HG02642 (cell line): ENCODE results near the gene TIGD4.
A peak's percentile ranks its signal among the peaks of the same experiment; 100 is the strongest.
"Not testable (repeated sequence)": the region's sequence is repeated elsewhere in the genome, so short reads cannot be mapped to it uniquely, and the experiment has no call there.

ENCODE experiments used
- ATAC-seq: cut with Tn5 transposase; IDR thresholded peaks from one replicate; pipeline ENCODE4 v1.9.1; 2021; ENCODE audit warnings: mild to moderate bottlenecking; ENCODE audit not compliant: unreplicated experiment, poor library complexity

TIGD4 gene

GRCh38 chr4:152784490-152785350, 5.2 kb upstream of the TIGD4 start:
- ATAC-seq, result no peak

GRCh38 chr4:152780267-152780778, 793 bp upstream of the TIGD4 start:
- no peak for ATAC-seq

GRCh38 chr4:152778656-152779512, 646 bp downstream of the TIGD4 start:
- ATAC-seq, result no peak

GRCh38 chr4:152777488-152777887, 2.0 kb downstream of the TIGD4 start:
- no peak for ATAC-seq

- no peak for ATAC-seq
These were observed 3.2 kb downstream of the TIGD4 start for GRCh38 chr4:152776352-152776751.

- ATAC-seq, result no peak
These were observed 5.6 kb downstream of the TIGD4 start for GRCh38 chr4:152773953-152774352.

- no peak for ATAC-seq
These were observed 6.2 kb downstream of the TIGD4 start for GRCh38 chr4:152773339-152773738.

- peak; percentile 68 for ATAC-seq
These were observed 7.6 kb downstream of the TIGD4 start for GRCh38 chr4:152771741-152772533.

- not testable (repeated sequence) for ATAC-seq
These were observed 14.3 kb downstream of the TIGD4 start for GRCh38 chr4:152765069-152765737.

- ATAC-seq, result no peak
These were observed 15.7 kb downstream of the TIGD4 start for GRCh38 chr4:152763796-152764195.

GRCh38 chr4:152748619-152749018, 30.9 kb downstream of the TIGD4 start:
- ATAC-seq, result no peak

GRCh38 chr4:152747444-152747843, 32.1 kb downstream of the TIGD4 start:
- no peak for ATAC-seq

- ATAC-seq, result no peak
These were observed 40.7 kb downstream of the TIGD4 start for GRCh38 chr4:152738827-152739226.

- no peak for ATAC-seq
These were observed 43.6 kb downstream of the TIGD4 start for GRCh38 chr4:152735906-152736305.

- no peak for ATAC-seq
These were observed 44.1 kb downstream of the TIGD4 start for GRCh38 chr4:152735396-152735859.

GRCh38 chr4:152734699-152735050, 44.9 kb downstream of the TIGD4 start:
- ATAC-seq, result no peak

GRCh38 chr4:152734015-152734698, 45.4 kb downstream of the TIGD4 start:
- ATAC-seq, result no peak

GRCh38 chr4:152731997-152732396, 47.5 kb downstream of the TIGD4 start:
- ATAC-seq, result no peak

GRCh38 chr4:152729466-152729865, 50.1 kb downstream of the TIGD4 start:
- no peak for ATAC-seq
